ENCODE data around the gene SASH3. TPM values are rescaled to one million over a fixed set of nuclear protein-coding genes. Genes with fewer than 3 reads are reported as not detected.
A peak's percentile ranks its signal among the peaks of the same experiment; 100 is the strongest.

SASH3 gene
- total RNA-seq, 6 experiments from 2014 or later = 1.7 to 5.7 (median 3.3) TPM

DNA sequence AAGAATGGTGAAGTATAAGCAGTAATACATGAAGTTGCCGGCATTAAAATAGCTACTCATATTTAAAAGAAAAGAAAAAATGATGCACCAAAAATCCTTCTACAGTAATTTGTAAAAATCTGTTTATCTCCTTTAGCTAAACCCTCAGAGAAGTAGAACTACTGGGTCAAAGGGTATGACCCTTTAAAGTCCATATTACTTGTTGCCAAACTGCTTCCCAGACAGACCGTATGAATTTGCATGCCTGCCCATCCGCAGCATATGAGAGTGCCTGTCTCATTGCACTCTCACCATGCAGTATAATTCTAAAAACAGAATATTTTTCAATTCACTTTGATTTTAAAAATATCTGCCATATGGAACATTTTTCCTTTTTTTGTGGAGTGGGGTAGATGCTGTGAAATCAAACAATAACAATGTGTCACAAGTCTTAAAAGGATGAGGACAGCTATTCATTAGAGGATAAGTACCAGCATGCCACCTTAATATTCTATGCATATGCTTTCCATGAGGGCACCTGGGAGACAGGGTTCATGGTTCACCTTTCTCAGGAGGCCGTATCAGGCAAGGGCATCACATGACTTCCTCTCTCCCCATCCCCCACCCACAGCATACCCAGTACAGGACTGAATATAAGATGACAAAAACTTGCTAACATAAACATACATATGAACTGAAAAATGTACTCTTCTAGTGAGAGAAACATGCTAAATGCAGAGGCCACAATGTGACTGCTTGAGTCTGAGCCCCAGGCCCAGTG, 46.2 kb downstream of the SASH3 start:
- TF ChIP-seq POLR2A (IDR thresholded peaks at IDR 0.05) = no peak
- TF ChIP-seq, protein P1, sequence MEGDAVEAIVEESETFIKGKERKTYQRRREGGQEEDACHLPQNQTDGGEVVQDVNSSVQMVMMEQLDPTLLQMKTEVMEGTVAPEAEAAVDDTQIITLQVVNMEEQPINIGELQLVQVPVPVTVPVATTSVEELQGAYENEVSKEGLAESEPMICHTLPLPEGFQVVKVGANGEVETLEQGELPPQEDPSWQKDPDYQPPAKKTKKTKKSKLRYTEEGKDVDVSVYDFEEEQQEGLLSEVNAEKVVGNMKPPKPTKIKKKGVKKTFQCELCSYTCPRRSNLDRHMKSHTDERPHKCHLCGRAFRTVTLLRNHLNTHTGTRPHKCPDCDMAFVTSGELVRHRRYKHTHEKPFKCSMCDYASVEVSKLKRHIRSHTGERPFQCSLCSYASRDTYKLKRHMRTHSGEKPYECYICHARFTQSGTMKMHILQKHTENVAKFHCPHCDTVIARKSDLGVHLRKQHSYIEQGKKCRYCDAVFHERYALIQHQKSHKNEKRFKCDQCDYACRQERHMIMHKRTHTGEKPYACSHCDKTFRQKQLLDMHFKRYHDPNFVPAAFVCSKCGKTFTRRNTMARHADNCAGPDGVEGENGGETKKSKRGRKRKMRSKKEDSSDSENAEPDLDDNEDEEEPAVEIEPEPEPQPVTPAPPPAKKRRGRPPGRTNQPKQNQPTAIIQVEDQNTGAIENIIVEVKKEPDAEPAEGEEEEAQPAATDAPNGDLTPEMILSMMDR (IDR thresholded peaks at IDR 0.05) = no peak
- WGBS (ENCODE audit: insufficient coverage, low coverage, low lambda C conversion rate, missing lambda C conversion rate) = 33% methylated on average over 4 of the region's 4 CpGs
- peaks cover 0 to 7% (median 1%) of the 10 kb centered on the region in 4 donors for H3K36me3 ChIP-seq
- peak; percentile 84 to 90 (median 88) for ATAC-seq
- no peak overlapping the region for H3K27ac ChIP-seq
- H3K9me3 ChIP-seq = no peaks in the 10 kb centered on the region
- peak in 1 of 3 donors; percentile 60 for DNase-seq
- H3K4me1 ChIP-seq = peaks cover 0 to 14% (median 0%) of the 10 kb centered on the region in 4 donors
- no peaks in the 10 kb centered on the region for H3K27me3 ChIP-seq
- intact Hi-C loops (cut with DNase I) = no loop called here
- H3K4me3 ChIP-seq = no peak overlapping the region

DNA sequence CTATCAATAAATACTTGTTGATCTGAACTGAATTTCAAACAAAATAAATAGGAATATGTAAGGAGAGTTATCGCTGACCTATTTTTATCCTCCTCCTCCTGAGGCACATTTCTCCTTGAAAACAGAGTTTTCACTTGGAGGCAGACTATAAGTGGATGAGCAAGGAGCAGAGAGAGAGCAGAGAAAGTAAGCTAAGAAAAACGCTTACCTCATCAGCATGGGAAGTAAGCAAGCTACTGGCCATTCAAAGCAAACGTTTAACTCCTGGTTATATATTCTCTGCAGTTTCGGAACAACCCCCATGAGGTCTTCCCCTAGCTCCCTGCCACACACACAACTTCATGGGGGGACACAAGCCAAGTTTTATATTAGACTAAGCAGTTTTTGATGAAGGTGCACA, 50.7 kb downstream of the SASH3 start:
- 62% methylated on average over 4 of the region's 4 CpGs for WGBS (ENCODE audit: insufficient coverage, low coverage, low lambda C conversion rate, missing lambda C conversion rate)
- DNase-seq (no peak), ATAC-seq (no peak)
- Histone ChIP-seq H3K4me3 (no peak overlapping the region), H3K9me3 (no peaks in the 10 kb centered on the region), H3K36me3 (no peaks in the 10 kb centered on the region), H3K4me1 (peaks cover 0 to 9% (median 0%) of the 10 kb centered on the region in 4 donors), H3K27ac (no peak overlapping the region), H3K27me3 (no peaks in the 10 kb centered on the region)
- TF ChIP-seq, protein P1 (IDR thresholded peaks at IDR 0.05) = no peak
- no peak for TF ChIP-seq POLR2A (IDR thresholded peaks at IDR 0.05)
- intact Hi-C loops (cut with DNase I) = loop anchor here in 1 of 2 donors (10.0 kb wide), 1 partner anchor 216 kb away; no protein-coding TSS in a partner anchor

DNA sequence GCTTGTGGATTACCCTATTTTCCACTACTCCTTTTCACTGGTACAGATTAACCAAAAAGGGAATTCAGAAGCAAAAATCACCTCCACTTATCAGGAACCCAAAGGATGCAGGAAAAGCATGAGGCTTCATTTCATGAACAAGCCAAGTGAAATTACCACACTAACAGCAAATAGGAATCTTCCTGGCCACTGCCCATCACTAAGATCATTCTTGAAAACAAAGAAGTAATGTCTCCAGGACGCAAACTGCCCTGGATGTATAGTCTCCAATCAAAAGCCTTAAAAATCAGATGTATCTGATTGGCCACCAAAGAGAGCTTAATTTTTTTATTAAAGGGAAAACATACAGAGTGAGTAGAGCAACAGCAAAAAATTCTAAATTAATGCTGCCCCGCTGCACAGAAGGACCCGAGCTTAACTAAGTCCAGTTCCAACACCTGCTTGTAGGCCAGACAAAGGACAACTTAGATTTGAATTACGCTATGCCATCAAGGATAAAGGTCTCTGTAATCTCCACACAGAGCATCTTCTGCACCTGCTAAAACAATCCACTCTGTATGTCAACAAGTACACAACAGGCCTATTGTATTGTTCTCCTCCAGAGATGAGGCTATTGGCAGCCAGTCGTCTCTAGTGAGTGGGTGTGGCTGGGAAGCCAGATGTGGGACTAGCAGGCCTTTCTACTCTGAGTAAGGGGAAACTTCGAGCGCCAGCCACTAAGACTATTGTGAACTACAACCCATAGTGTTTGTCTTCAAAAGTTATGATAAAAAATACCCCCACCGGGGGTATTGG, 51.5 kb downstream of the SASH3 start:
- no peak overlapping the region for H3K27ac ChIP-seq
- H3K36me3 ChIP-seq = no peaks in the 10 kb centered on the region
- no peak for ATAC-seq
- no peaks in the 10 kb centered on the region for H3K27me3 ChIP-seq
- intact Hi-C loops (cut with DNase I) = loop anchor here in 1 of 2 donors (10.0 kb wide), 1 partner anchor 216 kb away; no protein-coding TSS in a partner anchor
- no peak overlapping the region for H3K4me3 ChIP-seq
- TF ChIP-seq, protein P1 (IDR thresholded peaks at IDR 0.05) = no peak
- TF ChIP-seq POLR2A (IDR thresholded peaks at IDR 0.05) = no peak
- H3K9me3 ChIP-seq = no peaks in the 10 kb centered on the region
- DNase-seq = no peak
- WGBS (ENCODE audit: insufficient coverage, low coverage, low lambda C conversion rate, missing lambda C conversion rate) = 52% methylated on average over 2 of the region's 8 CpGs
- peaks cover 0 to 1% (median 0%) of the 10 kb centered on the region in 4 donors for H3K4me1 ChIP-seq

DNA sequence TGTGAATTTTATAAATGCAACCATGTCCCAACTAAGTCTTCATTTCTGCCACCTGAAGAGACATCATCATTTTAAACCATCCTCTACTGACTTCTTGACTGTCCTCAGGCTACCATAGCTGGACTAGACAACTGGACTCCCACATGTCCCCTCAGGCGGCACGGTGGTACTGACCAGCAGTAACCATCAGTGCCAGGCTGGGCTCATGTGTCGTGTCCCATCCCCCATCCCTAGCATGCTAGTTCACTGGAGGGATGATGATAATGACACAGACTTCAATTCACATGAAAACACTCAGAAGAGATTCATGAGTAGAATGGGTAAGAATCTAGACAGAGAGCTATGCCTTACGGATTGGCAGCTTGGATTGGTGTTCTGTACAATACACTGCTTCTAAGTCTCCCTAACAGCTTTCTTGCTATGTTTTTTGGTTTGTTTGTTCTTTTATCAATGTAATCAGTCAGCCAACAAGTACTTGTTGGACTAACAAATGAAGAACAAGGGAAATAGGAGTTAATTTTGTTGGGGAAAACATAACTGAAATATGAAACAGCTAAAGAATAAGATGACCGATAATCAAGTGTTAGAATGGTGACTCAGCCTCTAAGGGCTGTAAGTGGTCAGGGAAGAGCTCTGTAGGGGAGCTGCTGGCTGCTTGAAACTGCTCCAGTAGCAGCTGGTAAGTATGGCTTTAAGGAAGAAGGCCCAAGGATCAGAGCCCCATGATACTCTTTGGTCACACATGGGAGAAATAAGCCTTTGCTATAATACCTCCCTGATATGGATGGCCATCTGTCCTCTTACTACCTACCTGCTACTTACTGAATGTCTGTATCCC, 53.6 kb downstream of the SASH3 start:
- H3K4me1 ChIP-seq = no peaks in the 10 kb centered on the region
- H3K27me3 ChIP-seq = no peaks in the 10 kb centered on the region
- no peak for TF ChIP-seq POLR2A (IDR thresholded peaks at IDR 0.05)
- TF ChIP-seq, protein P1 (IDR thresholded peaks at IDR 0.05) = no peak
- DNase-seq (no peak), ATAC-seq (peak in 1 of 4 donors; percentile 13)
- intact Hi-C loops (cut with DNase I) = loop anchor here in 1 of 2 donors (10.0 kb wide), 1 partner anchor 219 kb away; no protein-coding TSS in a partner anchor
- H3K9me3 ChIP-seq = no peaks in the 10 kb centered on the region
- H3K27ac ChIP-seq = no peak overlapping the region
- no peaks in the 10 kb centered on the region for H3K36me3 ChIP-seq
- H3K4me3 ChIP-seq = no peak overlapping the region
- 75% methylated on average over 4 of the region's 5 CpGs for WGBS (ENCODE audit: insufficient coverage, low coverage, low lambda C conversion rate, missing lambda C conversion rate)
